Putamen (tissue), 1 donor: Measurements from ENCODE around the gene FANCE.

Experiments used
- DNase-seq: peaks from one replicate; pipeline ENCODE4 v3.0.0-alpha.2; 2016; ENCODE audit warnings: low spot score

The FANCE gene

DNA sequence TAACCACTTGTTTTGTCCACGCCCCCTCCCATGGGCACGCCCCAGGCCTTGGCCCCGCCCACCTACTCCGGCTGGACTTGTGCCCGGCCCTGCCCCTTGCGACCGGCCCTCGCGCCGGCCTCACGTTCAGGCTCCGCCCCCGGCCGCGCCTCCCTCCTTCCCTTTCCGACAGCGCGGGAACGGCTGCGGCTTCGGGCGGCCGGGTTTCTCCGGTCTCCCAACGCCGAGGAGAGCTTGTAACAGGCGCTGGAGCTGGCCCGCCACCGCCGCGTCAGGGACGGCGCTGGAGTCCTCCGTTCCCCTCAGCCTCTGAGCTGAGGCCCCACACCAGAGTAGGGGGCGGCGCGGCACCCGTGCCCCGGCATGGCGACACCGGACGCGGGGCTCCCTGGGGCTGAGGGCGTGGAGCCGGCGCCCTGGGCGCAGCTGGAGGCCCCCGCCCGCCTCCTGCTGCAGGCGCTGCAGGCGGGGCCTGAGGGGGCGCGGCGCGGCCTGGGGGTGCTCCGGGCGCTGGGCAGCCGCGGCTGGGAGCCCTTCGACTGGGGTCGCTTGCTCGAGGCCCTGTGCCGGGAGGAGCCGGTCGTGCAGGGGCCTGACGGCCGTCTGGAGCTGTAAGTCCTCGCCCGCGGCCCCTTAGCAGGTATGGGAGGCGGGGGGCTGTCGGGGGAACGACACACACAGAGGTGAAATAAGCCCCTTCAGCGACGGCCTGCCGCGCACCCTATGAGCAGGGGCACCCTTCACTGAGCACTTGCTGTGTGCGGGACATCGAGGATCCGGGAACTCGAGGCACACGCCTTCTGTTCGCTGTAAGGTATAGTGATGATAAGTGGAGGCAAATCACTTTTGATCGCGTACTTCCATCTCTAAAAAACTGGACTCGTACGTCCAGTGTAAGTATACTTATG, at the start of gene FANCE:
Gene FANCE, plus strand, starts transcription at position 156 of the 908 bp plus-strand sequence. Its CDS starts 208 bp downstream, at position 364.
- peak; percentile 84 for DNase-seq

- no peak for DNase-seq
Observed at GRCh38 chr6:35402856-35403191, 49.3 kb upstream of the FANCE start.

DNA sequence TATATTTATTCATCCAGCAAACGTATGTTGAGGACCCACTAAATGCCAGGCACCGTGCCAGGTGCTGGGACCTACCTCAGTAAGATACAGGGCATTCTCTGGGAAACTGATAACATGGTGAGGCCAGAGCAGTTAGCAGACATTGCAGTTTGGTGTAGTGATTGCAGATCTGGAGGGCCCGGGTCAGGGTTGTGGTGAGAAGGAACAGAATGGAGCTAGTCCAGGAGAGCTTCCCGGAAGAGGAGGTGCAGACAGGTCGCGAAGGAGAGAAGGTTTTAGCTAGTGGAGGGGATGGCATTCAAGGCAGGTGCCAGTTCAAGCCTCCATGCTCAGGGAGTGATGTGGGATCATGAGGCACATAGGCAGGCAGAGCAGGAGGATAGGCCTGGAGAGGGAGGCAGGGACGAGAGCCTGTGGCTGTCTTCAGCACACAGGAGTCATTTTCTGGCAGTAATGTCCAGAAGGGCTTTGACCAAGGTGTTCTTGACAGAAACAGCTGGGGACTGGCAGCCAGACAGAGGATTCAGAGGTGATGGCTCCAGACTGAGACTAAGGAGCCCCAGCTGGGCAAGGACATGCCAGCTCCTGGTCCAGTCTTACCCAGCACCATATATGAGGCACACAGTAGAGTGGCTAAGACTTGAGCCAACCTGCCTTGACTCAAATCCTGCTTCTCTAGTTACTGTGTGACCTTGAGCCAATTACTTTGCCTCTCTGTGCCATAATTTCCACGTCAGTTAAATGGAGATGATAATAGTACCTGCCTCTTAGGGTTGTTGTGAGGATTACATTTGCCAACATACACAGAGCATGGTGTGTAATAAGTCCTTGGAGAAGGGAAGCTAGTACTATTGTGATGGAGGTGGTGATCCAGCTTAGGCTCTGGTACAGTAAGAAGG, 48.3 kb upstream of the FANCE start:
- no peak for DNase-seq

- no peak for DNase-seq
Observed at GRCh38 chr6:35406711-35407485, 45.2 kb upstream of the FANCE start.

DNA sequence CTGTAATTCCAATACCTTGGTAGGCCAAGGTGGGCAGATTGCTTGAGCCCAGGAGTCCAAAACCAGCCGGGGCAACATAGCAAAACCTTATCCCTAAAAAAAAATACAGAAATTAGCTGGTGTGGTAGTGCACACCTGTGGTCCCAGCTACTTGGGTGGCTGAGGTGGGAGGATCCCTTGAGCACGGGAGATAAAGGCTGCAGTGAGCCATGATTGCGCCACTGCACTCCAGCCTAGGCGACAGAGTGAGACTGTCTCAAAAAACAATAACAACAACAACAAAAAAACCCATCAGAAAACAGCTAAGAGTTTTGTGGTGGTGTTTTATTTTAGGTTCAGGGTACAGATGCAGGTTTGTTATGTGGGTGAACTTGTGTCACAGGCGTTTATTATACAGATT, 42.9 kb upstream of the FANCE start:
- no peak for DNase-seq

DNA sequence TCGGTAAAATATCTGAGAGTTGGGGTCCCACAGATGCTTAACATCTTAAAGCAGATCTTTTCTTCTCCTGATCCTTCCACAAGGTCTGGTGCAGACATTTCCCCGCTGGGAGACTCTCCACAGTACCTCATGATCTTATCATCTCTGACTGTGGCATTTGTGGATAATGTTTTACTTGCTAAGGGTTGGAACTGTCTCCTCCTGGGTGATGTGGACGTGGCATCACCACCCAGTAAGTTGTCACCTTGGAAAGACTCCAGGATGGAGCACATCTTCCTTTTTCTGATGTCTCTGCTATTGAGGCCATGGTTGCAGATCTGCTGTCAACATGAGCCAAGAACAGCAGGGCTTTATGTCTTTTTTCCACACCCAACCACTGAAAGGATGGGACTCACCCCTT, 42.0 kb upstream of the FANCE start:
- no peak for DNase-seq

GRCh38 chr6:35411066-35411465, 41.1 kb upstream of the FANCE start:
- DNase-seq = no peak

DNA sequence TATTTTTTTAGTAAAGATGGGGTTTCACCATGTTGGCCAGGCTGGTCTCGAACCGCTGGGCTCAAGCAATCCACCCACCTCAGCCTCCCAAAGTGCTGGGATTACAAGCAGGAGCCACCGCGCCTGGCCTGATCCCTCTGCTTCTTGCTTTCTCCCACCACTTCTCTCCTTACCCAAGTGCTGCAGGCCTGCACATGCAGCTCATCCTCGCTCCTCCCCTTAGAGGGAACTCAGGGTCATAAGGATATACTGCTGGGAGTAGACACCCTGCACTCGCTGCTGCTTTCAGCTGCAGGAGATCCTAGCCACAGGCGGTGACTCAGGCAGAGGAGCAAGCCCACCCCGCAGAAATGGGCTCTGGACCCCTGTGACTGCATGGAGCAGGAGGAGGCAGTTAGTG, 40.0 kb upstream of the FANCE start:
- DNase-seq = no peak

- DNase-seq = no peak
Observed at GRCh38 chr6:35413911-35414310, 38.2 kb upstream of the FANCE start.

DNA sequence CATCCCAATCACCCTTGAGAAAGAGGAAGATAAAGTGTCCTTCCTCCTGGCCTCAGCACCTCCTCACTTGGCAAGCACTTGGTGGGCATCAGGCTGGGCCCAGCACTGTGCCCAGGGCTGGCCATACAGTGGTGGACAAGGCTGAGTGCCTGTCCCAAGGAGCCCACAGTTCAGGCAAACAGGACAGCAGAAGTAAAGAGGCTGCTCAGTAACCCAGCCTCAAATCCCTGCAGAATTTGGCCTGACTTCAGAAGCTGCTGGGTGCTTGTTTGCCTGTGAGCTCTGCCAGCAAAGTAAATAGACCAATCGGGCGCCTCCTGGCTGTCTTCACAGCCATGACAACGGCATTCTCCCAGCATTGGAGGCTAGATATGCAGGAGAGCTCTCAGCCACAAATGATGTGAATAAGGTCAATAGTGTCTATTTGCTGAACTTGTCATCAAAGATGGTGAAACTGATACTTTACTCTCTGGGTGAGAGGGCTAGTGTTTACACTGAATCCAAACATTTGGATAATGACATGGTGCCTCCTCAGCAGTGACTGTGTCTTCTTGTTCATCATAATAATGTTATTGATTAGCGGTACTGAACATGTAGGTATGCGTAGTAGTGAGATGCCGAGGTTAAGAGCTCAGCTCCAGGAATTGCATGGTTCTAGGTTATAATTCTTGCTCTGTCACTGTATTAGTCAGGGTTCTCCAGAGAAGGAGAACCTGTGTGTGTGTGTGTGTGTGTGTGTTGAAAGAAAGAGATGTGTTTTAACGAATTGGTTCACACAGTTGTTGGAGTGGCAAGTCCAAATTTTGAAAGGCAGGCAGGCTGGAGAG, 36.9 kb upstream of the FANCE start:
- DNase-seq = peak; percentile 89

DNA sequence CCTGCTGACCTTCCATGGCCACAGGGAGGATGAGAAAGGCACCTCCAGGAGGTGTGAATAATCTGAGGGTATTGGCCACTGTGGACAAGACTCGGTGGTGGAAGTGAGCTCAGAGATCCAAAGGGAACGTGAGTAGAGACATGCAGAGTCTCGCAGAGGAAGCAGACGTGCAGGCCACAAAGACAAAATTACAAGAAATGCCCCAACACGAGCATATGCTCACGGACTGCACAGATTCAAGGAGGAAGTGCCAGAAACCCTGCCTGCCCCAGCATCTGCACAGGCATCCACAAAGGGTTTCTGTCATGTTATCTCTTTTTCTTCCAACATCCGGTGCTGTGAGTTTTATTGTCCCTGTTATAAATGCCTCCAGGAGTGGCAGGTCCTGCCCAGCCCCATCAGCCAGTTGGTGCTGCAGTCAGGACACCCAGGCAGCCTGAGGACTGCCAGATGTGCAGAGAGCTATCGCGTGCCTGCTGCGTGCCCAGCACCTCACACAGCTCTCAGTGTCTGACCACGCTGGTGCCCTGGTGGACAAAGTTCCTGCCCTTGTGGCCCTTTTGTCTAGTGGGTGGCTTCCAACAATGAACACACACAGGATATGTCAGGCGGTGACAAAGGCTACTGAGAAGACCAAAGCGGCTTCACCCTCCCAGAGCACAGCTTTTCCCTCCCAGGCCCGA, 34.0 kb upstream of the FANCE start:
- DNase-seq = peak; percentile 33

- DNase-seq = no peak
Observed at GRCh38 chr6:35419417-35419816, 32.7 kb upstream of the FANCE start.

- DNase-seq = no peak
Observed at GRCh38 chr6:35419961-35420360, 32.2 kb upstream of the FANCE start.

DNA sequence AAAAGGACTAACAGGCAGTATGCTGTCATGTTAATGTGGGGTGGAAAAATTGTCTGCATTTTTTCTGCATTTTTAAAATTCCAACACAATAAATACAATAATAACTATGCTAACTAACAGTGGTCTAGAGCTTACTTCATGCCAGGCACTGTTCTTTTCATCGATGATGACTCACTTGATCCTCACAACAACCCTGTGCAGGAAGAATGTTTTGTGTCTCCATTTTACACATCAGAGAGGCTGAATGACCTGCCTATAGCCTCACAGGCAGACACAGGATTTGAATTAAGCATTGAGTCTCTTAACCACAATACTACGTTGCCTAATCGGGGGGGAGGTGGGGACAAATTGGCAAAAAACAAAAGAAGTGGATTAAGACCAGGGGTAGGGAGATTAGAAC, 26.9 kb upstream of the FANCE start:
- DNase-seq = no peak

- no peak for DNase-seq
Observed at GRCh38 chr6:35426074-35426473, 26.1 kb upstream of the FANCE start.

DNA sequence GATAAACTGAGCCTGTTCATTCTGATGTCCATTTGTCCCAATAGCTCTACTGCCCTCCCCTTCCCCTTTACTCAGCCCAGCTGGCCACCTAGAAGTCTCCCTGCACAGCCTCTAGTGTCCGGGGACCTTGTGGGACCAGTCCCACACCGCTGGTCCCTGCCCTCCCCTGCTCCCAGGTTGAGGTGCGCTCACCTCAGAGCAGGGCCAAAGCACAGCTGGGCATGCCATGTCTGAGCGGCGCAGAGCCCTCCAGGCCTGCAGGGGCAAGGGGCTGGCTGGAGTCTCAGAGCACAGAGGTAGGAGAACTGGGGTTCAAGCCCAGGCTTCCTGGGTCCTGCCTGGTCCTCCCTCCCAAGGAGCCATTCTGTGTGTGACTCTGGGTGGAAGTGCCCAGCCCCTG, 24.7 kb upstream of the FANCE start:
- DNase-seq = no peak

GRCh38 chr6:35427851-35428321, 24.3 kb upstream of the FANCE start:
- DNase-seq = no peak

- no peak for DNase-seq
Observed at GRCh38 chr6:35428421-35429149, 23.6 kb upstream of the FANCE start.

GRCh38 chr6:35429463-35429862, 22.7 kb upstream of the FANCE start:
- DNase-seq = no peak

- DNase-seq = no peak
Observed at GRCh38 chr6:35432291-35432690, 19.8 kb upstream of the FANCE start.
